DMS114 treated with DMSO at 0.1 percent for 48 hours (cell line): ENCODE data around the gene HLA-B.

ENCODE experiments used
- DNase-seq: peaks from one replicate; lab custom pipeline; 2025; ENCODE audit not compliant: unreplicated experiment; lab: John Stamatoyannopoulos, UW

HLA-B gene

DNA sequence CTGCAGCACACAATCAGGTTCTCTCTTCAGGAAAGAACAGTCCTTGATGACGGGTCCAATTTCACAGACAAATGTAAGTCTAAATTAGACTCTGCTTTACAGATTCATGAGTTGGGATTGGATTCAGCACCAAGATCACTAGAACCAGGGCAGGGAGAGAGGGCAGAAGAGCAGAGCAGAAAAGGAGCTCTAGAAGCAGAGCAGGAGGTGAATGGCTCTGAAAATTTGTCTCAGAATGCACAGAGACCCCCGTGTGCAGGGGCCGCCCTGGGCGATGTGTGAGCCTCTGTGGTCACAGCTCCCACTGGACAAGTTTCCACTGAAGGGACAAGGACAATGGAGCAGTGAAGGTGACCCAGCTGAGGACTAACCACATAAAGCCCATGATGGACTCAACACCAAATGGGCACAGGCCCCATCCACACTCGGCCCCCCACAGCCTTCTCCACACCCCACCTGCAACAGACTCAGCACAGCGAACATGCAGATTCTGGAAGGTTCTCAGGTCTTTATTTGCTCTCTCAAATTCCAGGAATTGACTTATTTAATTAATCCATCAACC is 3.5 kb downstream of the HLA-B start:
- no peak for DNase-seq

GRCh38 chr6:31352683-31353383 is 4.1 kb downstream of the HLA-B start:
- no peak for DNase-seq

DNA sequence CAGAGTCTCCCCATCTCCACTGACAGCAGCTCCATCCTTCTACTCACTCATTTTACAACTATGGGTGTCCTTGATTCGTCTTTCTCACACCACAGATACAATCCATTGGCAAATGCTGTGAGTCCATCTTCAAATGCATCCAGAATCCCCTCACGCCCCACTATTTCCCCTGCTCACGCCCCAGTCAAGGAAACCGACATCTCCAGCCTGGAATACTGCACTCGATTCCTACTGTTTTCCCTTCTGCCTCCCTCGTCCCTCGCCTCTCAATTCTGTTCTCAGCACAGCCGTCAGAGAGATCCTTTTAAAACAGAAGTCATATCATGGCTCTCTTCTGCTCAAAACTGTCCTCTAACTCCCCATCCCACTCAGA is 4.7 kb downstream of the HLA-B start:
- no peak for DNase-seq

- no peak for DNase-seq
Observed at GRCh38 chr6:31351401-31352309, 5.3 kb downstream of the HLA-B start.

GRCh38 chr6:31351033-31351380 is 6.0 kb downstream of the HLA-B start:
- no peak for DNase-seq

- DNase-seq: no peak
Observed at GRCh38 chr6:31350196-31351032, 6.6 kb downstream of the HLA-B start.

DNA sequence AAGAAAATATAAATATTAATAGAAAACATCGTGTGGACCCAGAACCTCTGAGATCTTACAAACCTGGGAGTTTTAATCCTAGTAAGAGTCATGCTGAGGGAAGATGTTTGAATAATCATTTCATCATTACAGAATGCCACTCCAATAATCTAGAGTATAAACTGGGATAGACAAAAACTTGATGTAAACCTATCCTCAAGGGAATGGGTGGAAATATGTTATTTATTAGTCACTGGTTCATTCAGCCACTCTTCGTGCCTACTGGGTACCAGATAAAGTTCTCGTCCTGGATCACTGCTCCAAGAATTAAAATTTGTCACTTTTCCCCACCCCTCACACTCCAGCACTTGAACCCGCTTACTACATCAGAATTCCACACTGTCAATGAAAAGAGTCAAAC is 7.7 kb downstream of the HLA-B start:
- no peak for DNase-seq

- DNase-seq: no peak
Observed at GRCh38 chr6:31345026-31345730, 11.8 kb downstream of the HLA-B start.

- DNase-seq: no peak
Observed at GRCh38 chr6:31340228-31340627, 16.8 kb downstream of the HLA-B start.

- DNase-seq: no peak
Observed at GRCh38 chr6:31339210-31339609, 17.8 kb downstream of the HLA-B start.

- no peak for DNase-seq
Observed at GRCh38 chr6:31336896-31337496, 20.0 kb downstream of the HLA-B start.

DNA sequence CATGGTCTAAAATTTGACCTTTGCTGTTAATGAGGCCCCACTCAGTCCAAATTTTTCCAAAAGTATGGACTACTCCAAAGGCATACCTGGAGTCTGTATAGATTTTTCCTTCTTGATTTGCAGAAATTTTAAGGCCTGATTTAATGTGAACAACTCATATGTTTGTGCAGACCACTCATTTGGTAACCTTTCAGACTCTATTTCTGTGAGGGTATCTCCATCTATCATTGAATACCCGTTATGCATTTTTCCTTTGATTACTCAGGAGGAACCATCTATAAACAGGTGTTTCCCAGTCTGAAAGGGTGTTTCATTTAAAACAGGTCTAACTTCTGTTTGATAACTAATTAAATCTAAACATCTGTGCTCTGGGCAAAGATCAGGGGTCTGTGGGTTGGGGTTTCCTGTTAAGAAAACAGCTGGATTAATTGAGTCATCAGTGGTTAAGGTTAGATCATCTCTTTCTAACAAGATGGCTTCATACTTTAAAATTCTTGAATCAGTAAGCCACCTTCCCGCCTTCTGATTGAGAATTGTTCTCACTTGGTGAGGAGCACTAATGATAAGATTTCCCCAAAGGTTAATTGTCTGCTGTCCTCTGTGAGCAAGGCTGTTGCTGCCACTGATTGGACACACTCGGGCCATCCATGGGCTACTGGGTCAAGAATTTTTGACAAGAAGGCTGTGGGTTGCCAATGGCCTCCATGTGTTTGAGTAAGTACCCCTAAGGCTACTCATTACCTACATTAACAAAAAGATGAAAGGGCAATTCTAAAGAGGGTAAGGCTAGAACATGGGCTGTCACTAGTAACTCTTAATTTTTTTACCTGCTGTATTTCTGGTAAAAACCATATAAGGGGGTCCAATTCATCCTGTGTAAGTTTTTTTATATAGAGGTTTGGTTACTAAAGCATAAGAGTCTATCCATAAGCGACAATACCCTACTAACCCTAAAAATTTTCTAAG is 24.1 kb downstream of the HLA-B start:
- DNase-seq: no peak

GRCh38 chr6:31328355-31328960 is 28.5 kb downstream of the HLA-B start:
- DNase-seq: no peak

GRCh38 chr6:31321820-31322219 is 35.2 kb downstream of the HLA-B start:
- DNase-seq: no peak

GRCh38 chr6:31321005-31321707 is 35.8 kb downstream of the HLA-B start:
- no peak for DNase-seq

- no peak for DNase-seq
Observed at GRCh38 chr6:31317036-31317435, 39.9 kb downstream of the HLA-B start.

- DNase-seq: no peak
Observed at GRCh38 chr6:31309641-31310040, 47.3 kb downstream of the HLA-B start.

GRCh38 chr6:31308845-31309175 is 48.2 kb downstream of the HLA-B start:
- DNase-seq: no peak
